ENCODE results near the gene SYT9.

Gene SYT9

GRCh38 chr11:7272373-7272772 is 20.7 kb downstream of the SYT9 start:
- no peak for DNase-seq

GRCh38 chr11:7275133-7275532 is 23.4 kb downstream of the SYT9 start:
- no peak for DNase-seq

GRCh38 chr11:7278314-7278917 is 26.7 kb downstream of the SYT9 start:
- DNase-seq: peak in 2 of 58 donors; percentile 2 to 17

- no peak for DNase-seq
These were observed 28.0 kb downstream of the SYT9 start for GRCh38 chr11:7279676-7280075.

GRCh38 chr11:7281079-7281478 is 29.4 kb downstream of the SYT9 start:
- no peak for DNase-seq

- no peak for DNase-seq
These were observed 30.1 kb downstream of the SYT9 start for GRCh38 chr11:7281809-7282208.

- no peak for DNase-seq
These were observed 34.5 kb downstream of the SYT9 start for GRCh38 chr11:7286178-7286577.

- no peak for DNase-seq
These were observed 39.6 kb downstream of the SYT9 start for GRCh38 chr11:7291100-7291829.

GRCh38 chr11:7292922-7293321 is 41.2 kb downstream of the SYT9 start:
- no peak for DNase-seq

GRCh38 chr11:7299393-7299792 is 47.7 kb downstream of the SYT9 start:
- no peak for DNase-seq

- DNase-seq: no peak
These were observed 48.6 kb downstream of the SYT9 start for GRCh38 chr11:7300281-7300680.

- no peak for DNase-seq
These were observed 51.4 kb downstream of the SYT9 start for GRCh38 chr11:7303146-7303545.

GRCh38 chr11:7306900-7307299 is 55.2 kb downstream of the SYT9 start:
- DNase-seq: no peak

- DNase-seq: no peak
These were observed 56.1 kb downstream of the SYT9 start for GRCh38 chr11:7307836-7308235.

- DNase-seq: no peak
These were observed 60.2 kb downstream of the SYT9 start for GRCh38 chr11:7311903-7312302.

GRCh38 chr11:7314811-7315604 is 63.3 kb downstream of the SYT9 start:
- DNase-seq: no peak

GRCh38 chr11:7319501-7319900 is 67.8 kb downstream of the SYT9 start:
- no peak for DNase-seq

- DNase-seq: no peak
These were observed 68.6 kb downstream of the SYT9 start for GRCh38 chr11:7320306-7320705.

GRCh38 chr11:7321473-7322450 is 70.1 kb downstream of the SYT9 start:
- DNase-seq: peak in 4 of 58 donors; percentile 12 to 21 (median 14)

GRCh38 chr11:7332451-7332850 is 80.7 kb downstream of the SYT9 start:
- no peak for DNase-seq

GRCh38 chr11:7332962-7333361 is 81.3 kb downstream of the SYT9 start:
- DNase-seq: no peak

All from anterior cingulate cortex (tissue), 58 donors.